ENCODE measurements around the gene SLC23A2.

The SLC23A2 gene

GRCh38 chr20:4811661-4812181 lies 189.6 kb downstream of the SLC23A2 start:
- DNase-seq (ENCODE audit: insufficient read length, low spot score) (no peak), FAIRE-seq (no peak)

DNA sequence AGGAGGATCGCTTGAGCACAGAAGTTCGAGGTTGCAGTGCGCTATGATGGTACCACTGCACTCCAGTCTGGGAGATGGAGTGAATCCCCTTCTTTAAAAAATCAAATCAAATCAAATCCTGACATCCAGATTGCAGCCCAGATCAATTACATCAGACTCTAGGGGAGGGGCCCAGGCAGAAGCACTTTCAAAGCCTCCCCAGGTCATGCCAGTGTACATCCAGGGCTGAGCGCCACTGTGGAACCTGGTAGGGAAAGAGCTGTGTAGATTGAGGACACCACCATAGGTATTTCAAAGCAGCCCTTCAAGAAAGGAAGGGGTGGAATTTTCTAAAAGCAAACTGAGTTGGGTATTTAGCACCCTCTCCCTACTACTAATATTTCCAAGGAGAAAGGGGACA lies 190.1 kb downstream of the SLC23A2 start:
- TF ChIP-seq, protein P1, sequence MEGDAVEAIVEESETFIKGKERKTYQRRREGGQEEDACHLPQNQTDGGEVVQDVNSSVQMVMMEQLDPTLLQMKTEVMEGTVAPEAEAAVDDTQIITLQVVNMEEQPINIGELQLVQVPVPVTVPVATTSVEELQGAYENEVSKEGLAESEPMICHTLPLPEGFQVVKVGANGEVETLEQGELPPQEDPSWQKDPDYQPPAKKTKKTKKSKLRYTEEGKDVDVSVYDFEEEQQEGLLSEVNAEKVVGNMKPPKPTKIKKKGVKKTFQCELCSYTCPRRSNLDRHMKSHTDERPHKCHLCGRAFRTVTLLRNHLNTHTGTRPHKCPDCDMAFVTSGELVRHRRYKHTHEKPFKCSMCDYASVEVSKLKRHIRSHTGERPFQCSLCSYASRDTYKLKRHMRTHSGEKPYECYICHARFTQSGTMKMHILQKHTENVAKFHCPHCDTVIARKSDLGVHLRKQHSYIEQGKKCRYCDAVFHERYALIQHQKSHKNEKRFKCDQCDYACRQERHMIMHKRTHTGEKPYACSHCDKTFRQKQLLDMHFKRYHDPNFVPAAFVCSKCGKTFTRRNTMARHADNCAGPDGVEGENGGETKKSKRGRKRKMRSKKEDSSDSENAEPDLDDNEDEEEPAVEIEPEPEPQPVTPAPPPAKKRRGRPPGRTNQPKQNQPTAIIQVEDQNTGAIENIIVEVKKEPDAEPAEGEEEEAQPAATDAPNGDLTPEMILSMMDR (IDR thresholded peaks at IDR 0.05; ENCODE audit: insufficient read depth, missing control alignments): no peak
- FAIRE-seq: no peak
- DNase-seq (ENCODE audit: insufficient read length, low spot score): no peak

More at GRCh38 chr20:4811661-4812181, 189.6 kb downstream of the SLC23A2 start:
- TF ChIP-seq, protein P1 (IDR thresholded peaks at IDR 0.05; ENCODE audit: insufficient read depth, missing control alignments): no peak

DNA sequence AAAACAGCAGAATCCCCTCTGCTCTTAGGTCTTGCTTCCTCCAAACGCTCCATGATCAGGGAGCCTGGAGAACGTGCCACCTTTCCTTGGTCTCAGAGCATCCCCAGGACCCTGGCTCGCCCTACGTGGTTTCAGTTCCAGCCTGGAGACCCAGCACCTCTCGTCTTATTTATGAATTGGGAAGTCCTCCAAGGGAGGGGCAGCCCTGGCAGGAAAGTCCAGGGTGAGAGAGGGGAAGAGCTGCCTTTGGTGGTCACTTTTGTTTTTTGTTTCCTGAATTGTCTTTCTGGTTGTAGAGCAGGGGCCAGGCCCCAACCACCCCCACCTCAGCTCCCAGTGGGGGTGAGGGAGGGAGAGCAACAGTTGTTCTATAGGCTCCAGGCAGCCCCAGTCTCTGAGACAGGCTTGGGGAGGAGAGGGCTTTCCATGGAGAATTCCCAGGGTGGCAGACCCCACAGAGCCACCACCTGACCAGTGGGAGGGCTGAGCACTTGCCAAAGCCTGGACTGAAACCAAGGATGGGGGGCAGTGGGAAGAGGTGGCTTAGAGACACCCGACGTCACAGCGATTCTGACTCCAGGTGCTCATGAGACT lies 190.8 kb downstream of the SLC23A2 start:
- DNase-seq (ENCODE audit: insufficient read length, low spot score): no peak
- TF ChIP-seq, protein P1 (IDR thresholded peaks at IDR 0.05; ENCODE audit: insufficient read depth, missing control alignments): no peak
- FAIRE-seq: no peak

GRCh38 chr20:4809707-4810106 lies 191.6 kb downstream of the SLC23A2 start:
- FAIRE-seq (no peak), DNase-seq (ENCODE audit: insufficient read length, low spot score) (no peak)
- TF ChIP-seq, protein P1 (IDR thresholded peaks at IDR 0.05; ENCODE audit: insufficient read depth, missing control alignments): no peak

- TF ChIP-seq, protein P1 (IDR thresholded peaks at IDR 0.05; ENCODE audit: insufficient read depth, missing control alignments): no peak
- DNase-seq (ENCODE audit: insufficient read length, low spot score) (no peak), FAIRE-seq (no peak)
Observed at GRCh38 chr20:4808872-4809271, 192.4 kb downstream of the SLC23A2 start.

- FAIRE-seq (no peak), DNase-seq (ENCODE audit: insufficient read length, low spot score) (no peak)
- TF ChIP-seq, protein P1 (IDR thresholded peaks at IDR 0.05; ENCODE audit: insufficient read depth, missing control alignments): no peak
Observed at GRCh38 chr20:4805663-4806449, 195.5 kb downstream of the SLC23A2 start.

GRCh38 chr20:4802527-4802926 lies 198.8 kb downstream of the SLC23A2 start:
- TF ChIP-seq, protein P1 (IDR thresholded peaks at IDR 0.05; ENCODE audit: insufficient read depth, missing control alignments): no peak
- DNase-seq (ENCODE audit: insufficient read length, low spot score) (no peak), FAIRE-seq (no peak)
